Measurements from ENCODE around the gene FAM120B.

- TF ChIP-seq POLR2A (IDR thresholded peaks at IDR 0.05) (no peak), CTCF (IDR thresholded peaks at IDR 0.05) (no peak)
Measured at GRCh38 chr6:170410241-170410640, 103.7 kb downstream of the FAM120B start.
